Activated CD4-positive, alpha-beta T cell treated with anti-CD3 and anti-CD28 coated beads, Interleukin-2, amount 50 U/mL, for 4 hours (primary cell): Measurements from ENCODE around the gene ST7.

Source experiments
- DNase-seq, 2 experiments: peaks; one replicate each; pipeline ENCODE4 v3.0.0-alpha.2; 2020

ST7 gene

GRCh38 chr7:116980354-116980753 is 27.1 kb downstream of the ST7 start:
- DNase-seq = no peak

DNA sequence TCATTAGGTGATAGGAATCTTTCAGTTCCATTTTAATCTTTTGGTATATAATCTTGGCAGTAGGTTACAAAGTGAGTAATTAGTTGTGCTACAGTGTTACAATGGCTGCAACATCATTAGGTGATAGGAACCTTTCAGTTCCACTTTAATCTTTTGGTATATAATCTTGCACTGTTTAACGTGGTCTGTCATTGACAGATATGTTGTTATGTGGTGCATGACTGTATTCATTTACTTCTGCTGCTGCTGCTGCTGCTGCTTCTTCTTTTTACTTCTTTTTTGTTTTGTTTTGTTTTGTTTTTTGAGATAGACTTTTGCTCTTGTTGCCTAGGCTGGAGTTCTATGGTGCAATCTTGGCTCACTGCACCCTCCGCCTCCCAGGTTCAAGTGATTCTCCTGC is 28.6 kb downstream of the ST7 start:
- no peak for DNase-seq

- no peak for DNase-seq
Observed at GRCh38 chr7:116984511-116984910, 31.2 kb downstream of the ST7 start.

GRCh38 chr7:116984917-116985316 is 31.6 kb downstream of the ST7 start:
- no peak for DNase-seq

DNA sequence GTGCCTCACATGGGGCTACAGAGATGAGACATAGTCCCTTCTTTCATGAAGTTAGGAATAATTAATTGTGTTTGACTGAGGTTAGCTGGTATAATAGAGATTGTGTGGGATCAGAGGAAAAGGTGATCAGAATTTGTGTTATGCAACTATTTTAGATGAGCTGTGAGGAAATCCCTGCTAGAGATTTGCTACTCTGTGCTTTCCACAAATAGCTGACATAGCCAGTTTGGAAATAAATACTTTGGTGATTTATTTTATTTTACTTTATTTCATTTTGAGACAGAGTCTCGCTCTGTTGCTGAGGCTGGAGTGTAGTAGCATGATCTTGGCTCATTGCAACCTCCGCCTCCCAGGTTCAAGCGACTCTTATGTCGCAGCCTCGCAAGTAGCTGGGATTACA is 32.3 kb downstream of the ST7 start:
- no peak for DNase-seq

GRCh38 chr7:116986611-116987565 is 33.6 kb downstream of the ST7 start:
- DNase-seq = no peak

DNA sequence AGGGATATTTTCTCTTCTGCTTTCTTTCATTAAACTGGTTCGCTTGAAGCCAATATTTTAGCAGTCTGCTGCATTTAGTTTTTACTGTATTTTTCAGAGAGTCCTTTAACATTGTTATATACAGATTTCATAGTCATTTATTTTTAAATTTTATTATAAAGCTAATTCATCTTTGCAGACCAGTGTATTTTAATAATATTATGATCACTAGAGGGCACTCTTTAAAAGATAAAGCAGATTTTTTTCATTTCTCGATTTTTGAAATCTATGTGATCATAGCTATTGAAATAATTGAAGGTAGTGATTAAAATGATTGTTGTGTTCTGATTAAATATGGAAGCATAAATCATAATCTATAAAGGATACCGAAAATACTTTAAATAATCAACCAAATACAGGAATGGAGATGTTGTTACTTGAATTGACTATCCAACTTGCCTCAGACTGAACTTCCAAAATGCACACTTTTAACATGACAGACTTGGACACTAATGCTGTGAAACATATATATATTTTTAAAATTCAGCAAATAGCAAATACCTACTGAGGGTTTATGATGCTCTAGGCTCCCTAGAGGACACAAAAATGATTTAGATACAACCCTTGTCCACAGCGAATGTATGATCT is 35.2 kb downstream of the ST7 start:
- DNase-seq = no peak

- no peak for DNase-seq
Observed at GRCh38 chr7:116990056-116990455, 36.8 kb downstream of the ST7 start.

DNA sequence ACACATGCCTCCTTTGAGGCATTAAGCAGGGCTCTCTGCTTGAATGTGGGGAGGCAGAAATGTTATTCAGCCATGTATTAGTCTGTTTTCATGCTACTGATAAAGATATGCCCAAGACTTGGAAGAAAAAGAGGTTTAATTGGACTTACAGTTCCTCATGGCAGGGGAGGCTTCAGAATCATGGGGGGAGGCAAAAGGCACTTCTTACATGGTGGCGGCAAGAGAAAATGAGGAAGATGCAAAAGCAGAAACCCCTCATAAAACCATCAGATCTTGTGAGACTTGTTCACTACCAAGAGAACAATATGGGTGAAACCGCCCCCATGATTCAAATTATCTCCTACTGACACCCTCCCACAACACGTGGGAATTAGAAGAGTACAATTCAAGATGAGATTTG is 37.9 kb downstream of the ST7 start:
- no peak for DNase-seq

GRCh38 chr7:116994611-116995010 is 41.3 kb downstream of the ST7 start:
- DNase-seq = no peak

- DNase-seq = no peak
Observed at GRCh38 chr7:116997972-116998371, 44.7 kb downstream of the ST7 start.

DNA sequence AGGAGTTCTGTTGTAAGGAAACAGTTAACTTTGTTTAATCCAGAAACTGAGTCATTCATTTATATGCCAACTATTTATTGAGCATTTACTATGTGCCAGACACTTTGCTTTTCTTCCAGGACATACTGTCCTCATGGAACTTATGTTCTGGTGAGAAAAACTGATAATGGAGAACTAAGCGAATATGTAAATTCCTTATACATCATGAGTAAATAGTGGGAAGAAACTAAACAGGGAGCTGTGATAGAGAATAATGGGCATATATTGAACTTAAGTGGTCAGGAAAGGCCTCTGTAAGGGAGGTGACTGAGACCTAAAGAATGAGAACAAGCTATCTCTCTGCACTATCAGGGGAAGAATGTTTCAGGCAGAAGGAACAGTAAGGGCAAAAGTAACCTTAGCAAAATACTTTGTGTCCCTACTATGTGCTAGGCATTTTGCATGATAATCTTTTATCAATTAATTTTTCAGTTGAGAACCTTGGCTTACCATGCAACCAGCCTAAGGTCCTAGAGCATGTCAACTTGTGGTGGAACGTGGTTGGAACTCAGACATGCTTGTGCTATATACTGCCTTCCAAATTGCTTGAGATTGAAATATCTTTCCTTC is 45.4 kb downstream of the ST7 start:
- DNase-seq = no peak

GRCh38 chr7:116999311-116999710 is 46.0 kb downstream of the ST7 start:
- no peak for DNase-seq

- DNase-seq = no peak
Observed at GRCh38 chr7:117001283-117001682, 48.0 kb downstream of the ST7 start.

DNA sequence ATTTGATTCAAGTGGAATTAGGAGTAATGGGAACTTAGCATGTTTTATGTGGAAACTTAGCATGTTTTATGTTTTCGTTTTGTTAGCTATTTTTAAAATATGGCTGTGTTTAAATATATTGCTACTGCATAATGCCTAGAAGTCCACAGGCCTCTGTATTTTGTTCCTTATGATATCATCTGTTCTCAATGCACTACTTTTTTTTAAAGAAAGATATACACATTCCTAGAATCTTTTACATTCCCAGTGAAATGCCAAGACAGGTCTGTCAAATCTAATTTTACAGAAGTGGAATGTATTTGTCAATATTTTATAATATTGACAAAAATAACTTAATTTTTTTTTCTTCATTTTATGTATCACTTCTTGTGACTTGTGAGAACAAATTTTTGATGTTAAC is 51.6 kb downstream of the ST7 start:
- no peak for DNase-seq

- no peak for DNase-seq
Observed at GRCh38 chr7:117005449-117005848, 52.1 kb downstream of the ST7 start.

DNA sequence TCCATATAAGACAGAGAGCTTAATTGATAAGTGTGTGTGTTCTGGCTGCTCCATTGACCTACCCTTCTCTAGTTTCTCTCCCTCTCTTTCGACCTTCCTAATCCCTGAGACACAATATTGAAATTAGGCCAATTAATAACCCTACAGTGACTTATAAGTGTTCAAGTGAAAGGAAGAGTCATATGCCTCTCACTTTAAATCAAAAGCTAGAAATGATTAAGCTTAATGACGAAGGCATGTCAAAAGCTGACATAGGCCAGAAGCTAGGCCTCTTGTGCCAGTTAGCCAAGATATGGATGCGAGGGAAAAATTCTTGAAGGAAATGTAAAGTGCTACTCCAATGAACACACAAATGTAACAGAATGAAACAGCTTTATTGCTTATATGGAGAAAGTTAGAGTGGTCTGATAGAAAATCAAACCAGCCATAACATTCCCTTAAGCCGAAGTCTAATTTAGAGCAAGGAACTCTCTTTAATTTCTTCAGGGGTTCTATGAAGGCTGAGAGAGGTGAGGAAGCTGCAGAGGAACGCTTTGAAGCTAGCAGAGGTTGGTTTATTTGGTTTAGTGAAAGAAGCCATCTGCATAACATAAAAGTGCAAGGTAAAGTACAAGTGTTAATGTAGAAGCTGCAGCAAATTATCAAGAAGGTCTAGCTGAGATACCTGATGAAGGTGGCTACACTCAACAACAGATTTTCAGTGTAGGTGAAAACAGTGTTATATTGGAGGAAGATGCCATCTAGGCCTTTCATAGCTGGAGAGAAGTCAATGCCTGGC is 53.8 kb downstream of the ST7 start:
- DNase-seq = no peak

- DNase-seq = no peak
Observed at GRCh38 chr7:117008118-117008885, 55.0 kb downstream of the ST7 start.

DNA sequence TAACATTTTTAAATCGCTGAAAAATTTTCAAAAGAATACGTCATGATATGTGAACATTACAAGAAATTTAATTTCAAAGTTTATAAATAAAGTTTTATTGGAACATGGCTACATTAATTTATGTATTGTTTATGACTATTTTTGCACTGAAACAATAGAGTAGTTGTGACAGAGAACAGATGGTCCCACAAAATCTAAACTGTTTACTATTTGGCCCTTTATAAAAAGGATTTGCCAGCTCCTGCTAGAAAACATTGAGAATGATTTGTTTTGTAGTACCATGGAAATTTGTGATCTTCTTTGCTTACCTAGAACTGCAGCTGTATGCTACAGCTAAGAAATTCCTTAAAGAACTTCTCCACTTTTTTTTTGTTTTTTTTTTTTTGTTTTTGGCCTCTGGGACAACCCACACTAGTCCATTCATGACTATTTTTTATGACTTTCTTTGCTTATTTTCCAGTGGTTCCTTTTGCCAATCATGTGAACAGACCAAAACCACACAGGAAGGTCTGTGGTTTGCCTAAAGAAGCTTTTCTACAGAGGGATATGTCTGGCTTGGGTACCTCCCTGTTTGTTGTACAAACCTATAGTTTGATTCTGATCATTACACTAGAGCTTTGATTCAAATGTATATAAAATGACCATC is 55.7 kb downstream of the ST7 start:
- no peak for DNase-seq

- no peak for DNase-seq
Observed at GRCh38 chr7:117009705-117010361, 56.5 kb downstream of the ST7 start.
